HG03575 (cell line): ENCODE measurements around the gene YTHDF1.

Source experiments
- ATAC-seq: cut with Tn5 transposase; IDR thresholded peaks from one replicate; pipeline ENCODE4 v1.9.1; 2021; ENCODE audit not compliant: unreplicated experiment, insufficient number of reproducible peaks, low FRiP score; ENCODE audit errors: extremely low read depth

Gene YTHDF1

GRCh38 chr20:63153254-63154221, 62.4 kb downstream of the YTHDF1 start:
- no peak for ATAC-seq

GRCh38 chr20:63152322-63153253, 63.3 kb downstream of the YTHDF1 start:
- no peak for ATAC-seq

GRCh38 chr20:63151554-63152321, 64.2 kb downstream of the YTHDF1 start:
- no peak for ATAC-seq

- no peak for ATAC-seq
These were observed 64.9 kb downstream of the YTHDF1 start for GRCh38 chr20:63150911-63151531.

GRCh38 chr20:63150391-63150898, 65.5 kb downstream of the YTHDF1 start:
- no peak for ATAC-seq

- ATAC-seq = no peak
These were observed 66.3 kb downstream of the YTHDF1 start for GRCh38 chr20:63149531-63150192.

GRCh38 chr20:63148696-63149095, 67.2 kb downstream of the YTHDF1 start:
- ATAC-seq = no peak

GRCh38 chr20:63147532-63147931, 68.4 kb downstream of the YTHDF1 start:
- no peak for ATAC-seq
